Measurements from ENCODE around the gene GPR158.
"Not testable (repeated sequence)": the region's sequence is repeated elsewhere in the genome, so short reads cannot be mapped to it uniquely, and the experiment has no call there.

Gene GPR158

DNA sequence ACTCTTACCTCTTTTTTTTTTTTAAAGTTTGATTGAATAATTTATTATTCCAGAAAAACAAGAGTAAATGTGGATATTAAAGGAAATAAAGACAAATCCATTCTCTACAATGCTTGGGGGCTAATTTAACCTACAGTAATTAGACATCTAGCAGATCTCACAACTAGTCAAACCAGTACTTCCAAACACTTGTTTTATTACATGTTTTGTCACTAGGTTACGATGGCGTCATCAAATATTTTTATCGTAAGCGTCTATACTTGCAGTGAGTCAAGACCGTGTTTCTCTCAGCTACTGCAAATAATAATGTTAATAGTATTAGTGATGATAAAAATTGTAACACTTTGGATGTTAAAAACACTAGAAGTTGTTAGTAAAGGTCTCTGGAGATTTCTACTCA lies 154.8 kb downstream of the GPR158 start:
- H3K27ac ChIP-seq (ENCODE audit: insufficient read depth, low read length, poor library complexity, severe bottlenecking); H3K27me3 ChIP-seq (replicated peaks; ENCODE audit: control insufficient read depth, insufficient read depth, low read length, poor library complexity, severe bottlenecking); H3K4me1 ChIP-seq (ENCODE audit: control insufficient read depth, insufficient read depth, low read length, poor library complexity, severe bottlenecking); H3K4me3 ChIP-seq (ENCODE audit: insufficient read depth, low read depth, low read length, poor library complexity, severe bottlenecking); DNase-seq; H3K36me3 ChIP-seq (ENCODE audit: control insufficient read depth, insufficient read depth, low read length); H3K9me3 ChIP-seq (ENCODE audit: control insufficient read depth, low read length): not testable (repeated sequence)

DNA sequence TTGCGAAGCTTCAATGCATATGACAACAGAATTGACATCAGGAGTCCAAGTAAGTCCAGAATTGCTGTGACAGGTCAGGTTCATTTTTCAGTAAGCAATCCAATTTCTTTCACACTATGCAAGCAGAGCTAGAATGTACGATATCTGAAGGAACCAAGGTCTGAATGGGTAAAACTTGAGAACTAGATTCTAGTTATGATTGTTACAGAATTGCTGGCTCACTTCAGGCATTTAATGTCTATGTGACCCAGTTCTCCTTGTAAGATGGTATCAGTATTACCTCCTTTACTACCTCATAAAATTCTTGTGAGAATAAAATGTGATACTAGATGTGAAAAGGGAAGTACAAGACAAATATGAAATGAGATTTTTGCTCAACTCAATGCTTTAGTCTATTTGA lies 159.6 kb downstream of the GPR158 start:
- Histone ChIP-seq H3K27me3 (replicated peaks; ENCODE audit: control insufficient read depth, insufficient read depth, low read length, poor library complexity, severe bottlenecking) (no peaks in the 10 kb centered on the region), H3K9me3 (ENCODE audit: control insufficient read depth, low read length) (no peaks in the 10 kb centered on the region), H3K4me1 (ENCODE audit: control insufficient read depth, insufficient read depth, low read length, poor library complexity, severe bottlenecking) (no peaks in the 10 kb centered on the region), H3K27ac (ENCODE audit: insufficient read depth, low read length, poor library complexity, severe bottlenecking) (no peak overlapping the region), H3K36me3 (ENCODE audit: control insufficient read depth, insufficient read depth, low read length) (no peaks in the 10 kb centered on the region), H3K4me3 (ENCODE audit: insufficient read depth, low read depth, low read length, poor library complexity, severe bottlenecking) (no peak overlapping the region)
- DNase-seq: no peak

DNA sequence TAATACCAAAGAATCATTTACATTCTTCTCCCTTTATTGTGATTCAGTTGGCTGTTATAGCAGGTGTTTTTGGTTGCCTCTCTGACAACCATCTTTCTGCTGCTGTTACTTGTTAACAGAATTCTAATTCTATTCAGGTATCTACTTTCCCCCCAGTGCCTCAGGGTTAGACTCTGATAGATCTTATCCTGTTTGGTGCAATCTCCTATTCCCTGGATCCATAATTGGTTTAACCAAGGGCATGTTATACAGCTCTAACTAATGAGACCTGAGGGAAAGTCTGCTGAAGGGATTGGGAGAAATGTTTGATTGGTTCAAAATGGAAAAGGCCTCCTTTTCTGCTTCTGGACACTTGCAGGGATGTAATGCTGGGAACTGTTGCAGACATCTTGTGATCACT lies 161.5 kb downstream of the GPR158 start:
- no peak for DNase-seq
- H3K27ac ChIP-seq (ENCODE audit: insufficient read depth, low read length, poor library complexity, severe bottlenecking): no peak overlapping the region
- H3K27me3 ChIP-seq (replicated peaks; ENCODE audit: control insufficient read depth, insufficient read depth, low read length, poor library complexity, severe bottlenecking): no peaks in the 10 kb centered on the region
- no peak overlapping the region for H3K4me3 ChIP-seq (ENCODE audit: insufficient read depth, low read depth, low read length, poor library complexity, severe bottlenecking)
- H3K4me1 ChIP-seq (ENCODE audit: control insufficient read depth, insufficient read depth, low read length, poor library complexity, severe bottlenecking): no peaks in the 10 kb centered on the region
- no peaks in the 10 kb centered on the region for H3K36me3 ChIP-seq (ENCODE audit: control insufficient read depth, insufficient read depth, low read length)
- H3K9me3 ChIP-seq (ENCODE audit: control insufficient read depth, low read length): no peaks in the 10 kb centered on the region

DNA sequence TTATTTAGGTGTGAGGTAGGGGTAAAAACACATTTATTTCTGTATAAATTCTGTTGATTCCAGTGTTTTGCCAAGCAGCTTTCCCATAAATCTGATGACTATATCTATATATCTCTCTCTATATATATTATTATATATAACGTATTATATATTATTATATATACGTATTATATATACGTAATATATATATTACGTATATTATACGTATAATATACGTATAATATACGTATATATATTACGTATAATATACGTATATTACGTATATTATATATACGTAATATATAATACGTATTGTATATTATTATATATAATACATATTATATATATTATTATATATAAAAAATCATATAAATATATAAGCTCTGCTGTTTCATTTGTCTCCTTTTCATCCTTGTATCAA lies 163.5 kb downstream of the GPR158 start:
- Histone ChIP-seq H3K27me3 (replicated peaks; ENCODE audit: control insufficient read depth, insufficient read depth, low read length, poor library complexity, severe bottlenecking) (no peaks in the 10 kb centered on the region), H3K4me3 (ENCODE audit: insufficient read depth, low read depth, low read length, poor library complexity, severe bottlenecking) (no peak overlapping the region), H3K36me3 (ENCODE audit: control insufficient read depth, insufficient read depth, low read length) (no peaks in the 10 kb centered on the region), H3K27ac (ENCODE audit: insufficient read depth, low read length, poor library complexity, severe bottlenecking) (no peak overlapping the region), H3K9me3 (ENCODE audit: control insufficient read depth, low read length) (no peaks in the 10 kb centered on the region), H3K4me1 (ENCODE audit: control insufficient read depth, insufficient read depth, low read length, poor library complexity, severe bottlenecking) (no peaks in the 10 kb centered on the region)
- DNase-seq: no peak

DNA sequence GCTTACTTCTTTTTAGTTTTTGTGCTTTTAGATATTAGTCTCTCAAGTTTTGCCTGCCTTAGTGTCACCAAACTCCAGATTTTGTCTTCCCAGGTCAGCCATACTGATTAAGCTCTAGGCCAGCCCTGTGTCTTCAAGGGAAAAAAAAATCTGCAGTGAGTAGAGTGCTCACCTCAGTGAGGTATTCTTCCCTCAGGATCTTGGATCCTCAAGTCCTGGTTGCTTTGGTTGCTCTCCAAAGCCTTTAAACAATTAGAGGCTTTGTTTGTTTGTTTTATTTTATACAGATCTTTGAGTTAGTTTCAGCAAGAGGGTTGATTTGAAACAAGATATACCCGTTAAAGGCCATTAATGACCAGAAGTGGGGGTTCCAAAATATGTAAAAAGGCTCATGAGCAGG lies 165.2 kb downstream of the GPR158 start:
- Histone ChIP-seq H3K9me3 (ENCODE audit: control insufficient read depth, low read length) (no peaks in the 10 kb centered on the region), H3K27ac (ENCODE audit: insufficient read depth, low read length, poor library complexity, severe bottlenecking) (no peak overlapping the region), H3K36me3 (ENCODE audit: control insufficient read depth, insufficient read depth, low read length) (no peaks in the 10 kb centered on the region), H3K4me3 (ENCODE audit: insufficient read depth, low read depth, low read length, poor library complexity, severe bottlenecking) (no peak overlapping the region), H3K4me1 (ENCODE audit: control insufficient read depth, insufficient read depth, low read length, poor library complexity, severe bottlenecking) (no peaks in the 10 kb centered on the region), H3K27me3 (replicated peaks; ENCODE audit: control insufficient read depth, insufficient read depth, low read length, poor library complexity, severe bottlenecking) (no peaks in the 10 kb centered on the region)
- DNase-seq: no peak

DNA sequence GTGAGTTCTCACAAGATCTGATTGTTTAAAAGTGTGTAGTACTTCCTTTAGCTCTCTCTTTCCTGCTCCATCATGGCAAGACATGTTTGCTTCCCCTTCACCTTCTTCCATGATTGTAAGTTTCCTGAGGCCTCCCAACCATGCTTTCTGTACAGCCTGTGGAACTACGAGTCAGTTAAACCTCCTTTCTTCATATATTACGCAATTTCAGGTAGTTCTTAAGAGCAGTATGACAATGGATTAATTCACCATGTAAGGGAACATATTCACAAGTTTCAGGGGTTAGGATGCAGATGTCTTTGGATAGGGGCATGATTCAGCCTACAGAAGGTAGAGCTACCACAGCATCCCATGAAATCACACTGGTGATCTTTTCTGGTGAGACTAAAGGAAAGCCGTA lies 174.7 kb downstream of the GPR158 start:
- no peak for DNase-seq

DNA sequence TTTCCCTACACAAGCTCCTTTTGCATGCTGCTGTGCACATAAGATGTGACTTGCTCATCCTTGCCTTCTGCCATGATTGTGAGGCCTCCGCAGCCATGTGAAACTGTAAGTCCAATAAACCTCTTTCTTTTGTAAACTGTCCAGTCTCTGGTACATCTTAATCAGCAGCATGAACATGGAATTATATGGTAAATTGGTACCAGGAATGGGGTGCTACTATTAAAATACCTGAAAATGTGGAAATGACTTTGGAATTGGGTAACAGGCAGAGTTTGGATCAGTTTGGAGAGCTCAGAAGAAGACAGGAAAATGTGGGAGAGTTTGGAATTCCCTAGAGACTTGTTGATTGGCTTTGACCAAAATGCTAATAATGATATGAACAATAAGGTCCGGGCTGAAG lies 181.8 kb downstream of the GPR158 start:
- Histone ChIP-seq H3K27me3 (replicated peaks; ENCODE audit: control insufficient read depth, insufficient read depth, low read length, poor library complexity, severe bottlenecking) (no peaks in the 10 kb centered on the region), H3K27ac (ENCODE audit: insufficient read depth, low read length, poor library complexity, severe bottlenecking) (no peak overlapping the region), H3K4me3 (ENCODE audit: insufficient read depth, low read depth, low read length, poor library complexity, severe bottlenecking) (no peak overlapping the region), H3K9me3 (ENCODE audit: control insufficient read depth, low read length) (no peaks in the 10 kb centered on the region), H3K4me1 (ENCODE audit: control insufficient read depth, insufficient read depth, low read length, poor library complexity, severe bottlenecking) (no peaks in the 10 kb centered on the region), H3K36me3 (ENCODE audit: control insufficient read depth, insufficient read depth, low read length) (no peaks in the 10 kb centered on the region)
- no peak for DNase-seq

More for the DNA sequence above, 174.7 kb downstream of the GPR158 start:
- Histone ChIP-seq H3K4me1 (ENCODE audit: control insufficient read depth, insufficient read depth, low read length, poor library complexity, severe bottlenecking) (no peaks in the 10 kb centered on the region), H3K4me3 (ENCODE audit: insufficient read depth, low read depth, low read length, poor library complexity, severe bottlenecking) (no peak overlapping the region), H3K27me3 (replicated peaks; ENCODE audit: control insufficient read depth, insufficient read depth, low read length, poor library complexity, severe bottlenecking) (no peaks in the 10 kb centered on the region), H3K27ac (ENCODE audit: insufficient read depth, low read length, poor library complexity, severe bottlenecking) (no peak overlapping the region), H3K36me3 (ENCODE audit: control insufficient read depth, insufficient read depth, low read length) (no peaks in the 10 kb centered on the region), H3K9me3 (ENCODE audit: control insufficient read depth, low read length) (no peaks in the 10 kb centered on the region)

DNA sequence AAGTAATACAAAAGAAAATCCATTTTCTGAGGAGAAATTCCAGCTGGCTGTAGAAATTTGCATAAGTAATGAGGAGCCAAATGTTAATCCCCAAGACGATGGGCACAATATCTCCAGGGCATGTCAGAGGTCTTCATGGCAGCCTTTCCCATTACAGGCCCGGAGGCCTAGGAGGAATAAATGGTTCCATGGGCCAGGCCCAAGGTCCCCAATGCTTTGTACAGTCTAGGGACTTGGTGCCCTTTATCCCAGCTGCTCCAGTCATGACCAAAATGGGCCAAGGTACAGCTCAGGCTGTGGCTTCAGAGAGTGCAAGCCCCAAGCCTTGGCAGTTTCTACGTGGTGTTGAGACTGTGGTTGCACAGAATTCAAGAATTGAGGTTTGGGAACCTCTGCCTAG lies 182.5 kb downstream of the GPR158 start:
- Histone ChIP-seq H3K36me3 (ENCODE audit: control insufficient read depth, insufficient read depth, low read length) (no peaks in the 10 kb centered on the region), H3K9me3 (ENCODE audit: control insufficient read depth, low read length) (no peaks in the 10 kb centered on the region), H3K4me1 (ENCODE audit: control insufficient read depth, insufficient read depth, low read length, poor library complexity, severe bottlenecking) (no peaks in the 10 kb centered on the region), H3K4me3 (ENCODE audit: insufficient read depth, low read depth, low read length, poor library complexity, severe bottlenecking) (no peak overlapping the region), H3K27me3 (replicated peaks; ENCODE audit: control insufficient read depth, insufficient read depth, low read length, poor library complexity, severe bottlenecking) (no peaks in the 10 kb centered on the region), H3K27ac (ENCODE audit: insufficient read depth, low read length, poor library complexity, severe bottlenecking) (no peak overlapping the region)
- no peak for DNase-seq

DNA sequence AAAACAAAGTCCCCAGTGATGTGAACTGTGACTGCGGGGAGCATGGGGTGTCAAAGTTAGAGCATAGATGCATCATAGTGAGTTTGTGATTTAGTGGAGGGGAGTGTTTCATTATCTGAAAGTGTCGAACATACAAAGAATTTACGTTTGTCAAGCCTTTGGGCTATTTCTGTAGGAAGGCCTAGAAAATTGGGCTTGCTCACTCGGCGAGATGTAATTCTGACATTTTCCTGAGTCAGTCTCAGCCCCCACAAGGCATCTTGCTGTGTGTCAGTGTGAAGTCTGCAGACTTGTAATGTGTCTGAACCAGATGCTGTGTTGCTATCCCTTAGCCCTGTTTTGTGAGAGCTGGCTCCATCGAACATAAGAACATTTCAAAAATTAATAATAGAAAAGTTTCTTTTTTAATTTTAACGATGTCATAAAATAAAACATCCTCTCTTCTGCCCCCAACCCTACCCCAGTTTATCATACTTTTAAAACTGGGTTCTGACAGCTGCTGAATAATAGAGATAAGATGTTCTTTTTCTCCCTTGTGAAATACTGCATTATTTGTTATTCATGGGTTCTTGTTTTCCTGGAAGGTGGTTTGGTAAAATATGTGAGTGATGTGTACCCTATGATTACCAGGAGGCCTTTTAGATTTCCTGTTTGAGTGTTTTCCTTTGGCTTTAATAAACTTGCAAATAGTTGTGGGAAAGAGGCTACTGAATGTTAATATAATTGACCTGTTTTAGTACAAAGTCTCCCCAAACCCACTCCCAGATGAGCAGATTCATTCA lies 207.4 kb downstream of the GPR158 start:
- H3K36me3 ChIP-seq (ENCODE audit: control insufficient read depth, insufficient read depth, low read length): no peaks in the 10 kb centered on the region
- H3K27ac ChIP-seq (ENCODE audit: insufficient read depth, low read length, poor library complexity, severe bottlenecking): no peak overlapping the region
- no peaks in the 10 kb centered on the region for H3K9me3 ChIP-seq (ENCODE audit: control insufficient read depth, low read length)
- no peak for DNase-seq
- no peaks in the 10 kb centered on the region for H3K27me3 ChIP-seq (replicated peaks; ENCODE audit: control insufficient read depth, insufficient read depth, low read length, poor library complexity, severe bottlenecking)
- H3K4me1 ChIP-seq (ENCODE audit: control insufficient read depth, insufficient read depth, low read length, poor library complexity, severe bottlenecking): no peaks in the 10 kb centered on the region
- H3K4me3 ChIP-seq (ENCODE audit: insufficient read depth, low read depth, low read length, poor library complexity, severe bottlenecking): no peak overlapping the region

DNA sequence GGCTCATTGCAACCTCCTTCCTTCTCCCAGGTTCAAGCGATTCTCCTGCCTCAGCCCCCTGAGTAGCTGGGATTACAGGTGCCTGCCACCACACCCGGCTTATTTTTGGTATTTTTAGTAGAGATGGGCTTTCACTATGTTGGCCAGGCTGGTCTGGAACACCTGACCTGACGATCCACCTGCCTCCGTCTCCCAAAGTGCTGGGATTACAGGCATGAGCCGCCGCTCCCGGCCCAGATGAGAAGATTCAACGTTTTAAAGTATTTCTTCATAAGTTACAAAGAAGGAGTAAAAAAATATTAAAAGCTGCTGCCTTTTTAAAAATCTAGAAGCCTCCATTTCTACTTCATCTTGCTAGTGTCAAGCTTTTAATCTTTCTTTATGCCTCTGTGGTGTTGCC lies 208.1 kb downstream of the GPR158 start:
- H3K27ac ChIP-seq (ENCODE audit: insufficient read depth, low read length, poor library complexity, severe bottlenecking); H3K36me3 ChIP-seq (ENCODE audit: control insufficient read depth, insufficient read depth, low read length); H3K27me3 ChIP-seq (replicated peaks; ENCODE audit: control insufficient read depth, insufficient read depth, low read length, poor library complexity, severe bottlenecking); DNase-seq; H3K4me3 ChIP-seq (ENCODE audit: insufficient read depth, low read depth, low read length, poor library complexity, severe bottlenecking); H3K9me3 ChIP-seq (ENCODE audit: control insufficient read depth, low read length); H3K4me1 ChIP-seq (ENCODE audit: control insufficient read depth, insufficient read depth, low read length, poor library complexity, severe bottlenecking): not testable (repeated sequence)
